ENCODE results near the gene CYLD.

CYLD gene

GRCh38 chr16:50826797-50827316, 85.0 kb downstream of the CYLD start:
- H3K9ac ChIP-seq (ENCODE audit: low read length), result no peak overlapping the region
- H3K27me3 ChIP-seq (ENCODE audit: low read depth, low read length), result peaks cover 19% of the 10 kb centered on the region
- no peak overlapping the region for H3K4me3 ChIP-seq (ENCODE audit: low read length)
- no peaks in the 10 kb centered on the region for H3K79me2 ChIP-seq (ENCODE audit: low read length)
- no peaks in the 10 kb centered on the region for H4K20me1 ChIP-seq (ENCODE audit: insufficient read depth, low read length)
- H2AFZ ChIP-seq (ENCODE audit: low read depth, low read length), result no peak overlapping the region
- no peak overlapping the region for H3K4me2 ChIP-seq (ENCODE audit: low read length)
- TF ChIP-seq EZH2phosphoT487 (IDR thresholded peaks at IDR 0.05; ENCODE audit: low read depth), result no peak
- TF ChIP-seq, protein P1, sequence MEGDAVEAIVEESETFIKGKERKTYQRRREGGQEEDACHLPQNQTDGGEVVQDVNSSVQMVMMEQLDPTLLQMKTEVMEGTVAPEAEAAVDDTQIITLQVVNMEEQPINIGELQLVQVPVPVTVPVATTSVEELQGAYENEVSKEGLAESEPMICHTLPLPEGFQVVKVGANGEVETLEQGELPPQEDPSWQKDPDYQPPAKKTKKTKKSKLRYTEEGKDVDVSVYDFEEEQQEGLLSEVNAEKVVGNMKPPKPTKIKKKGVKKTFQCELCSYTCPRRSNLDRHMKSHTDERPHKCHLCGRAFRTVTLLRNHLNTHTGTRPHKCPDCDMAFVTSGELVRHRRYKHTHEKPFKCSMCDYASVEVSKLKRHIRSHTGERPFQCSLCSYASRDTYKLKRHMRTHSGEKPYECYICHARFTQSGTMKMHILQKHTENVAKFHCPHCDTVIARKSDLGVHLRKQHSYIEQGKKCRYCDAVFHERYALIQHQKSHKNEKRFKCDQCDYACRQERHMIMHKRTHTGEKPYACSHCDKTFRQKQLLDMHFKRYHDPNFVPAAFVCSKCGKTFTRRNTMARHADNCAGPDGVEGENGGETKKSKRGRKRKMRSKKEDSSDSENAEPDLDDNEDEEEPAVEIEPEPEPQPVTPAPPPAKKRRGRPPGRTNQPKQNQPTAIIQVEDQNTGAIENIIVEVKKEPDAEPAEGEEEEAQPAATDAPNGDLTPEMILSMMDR (IDR thresholded peaks at IDR 0.05; ENCODE audit: low read depth, low read length), result no peak
- no peak overlapping the region for H3K27ac ChIP-seq (ENCODE audit: low read length)
- no peaks in the 10 kb centered on the region for H3K36me3 ChIP-seq (replicated peaks; ENCODE audit: low read depth, low read length)
- no peaks in the 10 kb centered on the region for H3K4me1 ChIP-seq (ENCODE audit: low read length)
- H3K9me3 ChIP-seq (ENCODE audit: insufficient read depth, low read length), result no peaks in the 10 kb centered on the region

- Histone ChIP-seq H2AFZ (ENCODE audit: low read depth, low read length) (no peak overlapping the region), H3K4me3 (ENCODE audit: low read length) (no peak overlapping the region), H3K27ac (ENCODE audit: low read length) (no peak overlapping the region), H3K9ac (ENCODE audit: low read length) (no peak overlapping the region), H3K79me2 (ENCODE audit: low read length) (no peaks in the 10 kb centered on the region), H4K20me1 (ENCODE audit: insufficient read depth, low read length) (no peaks in the 10 kb centered on the region), H3K4me1 (ENCODE audit: low read length) (no peaks in the 10 kb centered on the region), H3K4me2 (ENCODE audit: low read length) (no peak overlapping the region), H3K27me3 (ENCODE audit: low read depth, low read length) (peaks cover 25% of the 10 kb centered on the region), H3K36me3 (replicated peaks; ENCODE audit: low read depth, low read length) (no peaks in the 10 kb centered on the region), H3K9me3 (ENCODE audit: insufficient read depth, low read length) (no peaks in the 10 kb centered on the region)
- TF ChIP-seq, protein P1 (IDR thresholded peaks at IDR 0.05; ENCODE audit: low read depth, low read length), result no peak
- TF ChIP-seq EZH2phosphoT487 (IDR thresholded peaks at IDR 0.05; ENCODE audit: low read depth), result no peak
These were observed 86.3 kb downstream of the CYLD start for GRCh38 chr16:50828164-50828702.

- Histone ChIP-seq H3K4me3 (ENCODE audit: low read length) (no peak overlapping the region), H3K36me3 (replicated peaks; ENCODE audit: low read depth, low read length) (no peaks in the 10 kb centered on the region), H3K9ac (ENCODE audit: low read length) (no peak overlapping the region), H3K27me3 (ENCODE audit: low read depth, low read length) (peaks cover 19% of the 10 kb centered on the region), H3K4me2 (ENCODE audit: low read length) (no peak overlapping the region), H2AFZ (ENCODE audit: low read depth, low read length) (no peak overlapping the region), H3K9me3 (ENCODE audit: insufficient read depth, low read length) (no peaks in the 10 kb centered on the region), H3K79me2 (ENCODE audit: low read length) (no peaks in the 10 kb centered on the region), H3K27ac (ENCODE audit: low read length) (no peak overlapping the region), H4K20me1 (ENCODE audit: insufficient read depth, low read length) (no peaks in the 10 kb centered on the region), H3K4me1 (ENCODE audit: low read length) (no peaks in the 10 kb centered on the region)
- TF ChIP-seq, protein P1 (IDR thresholded peaks at IDR 0.05; ENCODE audit: low read depth, low read length), result no peak
- TF ChIP-seq EZH2phosphoT487 (IDR thresholded peaks at IDR 0.05; ENCODE audit: low read depth), result no peak
These were observed 88.8 kb downstream of the CYLD start for GRCh38 chr16:50830698-50831097.

GRCh38 chr16:50831751-50832150, 89.9 kb downstream of the CYLD start:
- Histone ChIP-seq H2AFZ (ENCODE audit: low read depth, low read length) (no peak overlapping the region), H3K4me2 (ENCODE audit: low read length) (no peak overlapping the region), H3K79me2 (ENCODE audit: low read length) (no peaks in the 10 kb centered on the region), H3K9me3 (ENCODE audit: insufficient read depth, low read length) (no peaks in the 10 kb centered on the region), H3K27me3 (ENCODE audit: low read depth, low read length) (peaks cover 18% of the 10 kb centered on the region), H3K36me3 (replicated peaks; ENCODE audit: low read depth, low read length) (no peaks in the 10 kb centered on the region), H3K9ac (ENCODE audit: low read length) (no peak overlapping the region), H4K20me1 (ENCODE audit: insufficient read depth, low read length) (no peaks in the 10 kb centered on the region), H3K27ac (ENCODE audit: low read length) (no peak overlapping the region), H3K4me1 (ENCODE audit: low read length) (no peaks in the 10 kb centered on the region), H3K4me3 (ENCODE audit: low read length) (no peak overlapping the region)
- TF ChIP-seq, protein P1 (IDR thresholded peaks at IDR 0.05; ENCODE audit: low read depth, low read length), result no peak
- no peak for TF ChIP-seq EZH2phosphoT487 (IDR thresholded peaks at IDR 0.05; ENCODE audit: low read depth)

Data from OCI-LY3 (cell line).